ENCODE data around the gene ZNF628.

ZNF628 gene

GRCh38 chr19:55497763-55498162 lies 21.3 kb downstream of the ZNF628 start:
- Histone ChIP-seq H3K27ac (ENCODE audit: low read length) (no peak overlapping the region), H3K27me3 (ENCODE audit: low read depth, low read length) (no peaks in the 10 kb centered on the region), H3K36me3 (replicated peaks; ENCODE audit: low read depth, low read length) (no peaks in the 10 kb centered on the region), H3K4me1 (ENCODE audit: low read length) (no peaks in the 10 kb centered on the region), H3K9ac (ENCODE audit: low read length) (no peak overlapping the region), H3K4me3 (ENCODE audit: low read length) (no peak overlapping the region), H3K79me2 (ENCODE audit: low read length) (no peaks in the 10 kb centered on the region), H3K9me3 (ENCODE audit: insufficient read depth, low read length) (no peaks in the 10 kb centered on the region), H3K4me2 (ENCODE audit: low read length) (no peak overlapping the region), H2AFZ (ENCODE audit: low read depth, low read length) (no peak overlapping the region), H4K20me1 (ENCODE audit: insufficient read depth, low read length) (no peaks in the 10 kb centered on the region)
- no peak for TF ChIP-seq CTCF (IDR thresholded peaks at IDR 0.05; ENCODE audit: low read depth, low read length)
- no peak for TF ChIP-seq EZH2phosphoT487 (IDR thresholded peaks at IDR 0.05; ENCODE audit: low read depth)

- H4K20me1 ChIP-seq (ENCODE audit: insufficient read depth, low read length): no peaks in the 10 kb centered on the region
- no peaks in the 10 kb centered on the region for H3K79me2 ChIP-seq (ENCODE audit: low read length)
- H3K4me2 ChIP-seq (ENCODE audit: low read length): no peak overlapping the region
- no peak overlapping the region for H3K9ac ChIP-seq (ENCODE audit: low read length)
- peaks cover 2% of the 10 kb centered on the region for H3K4me1 ChIP-seq (ENCODE audit: low read length)
- no peaks in the 10 kb centered on the region for H3K9me3 ChIP-seq (ENCODE audit: insufficient read depth, low read length)
- H3K27ac ChIP-seq (ENCODE audit: low read length): no peak overlapping the region
- peaks cover 2% of the 10 kb centered on the region for H3K36me3 ChIP-seq (replicated peaks; ENCODE audit: low read depth, low read length)
- TF ChIP-seq EZH2phosphoT487 (IDR thresholded peaks at IDR 0.05; ENCODE audit: low read depth): no peak
- TF ChIP-seq CTCF (IDR thresholded peaks at IDR 0.05; ENCODE audit: low read depth, low read length): no peak
- no peaks in the 10 kb centered on the region for H3K27me3 ChIP-seq (ENCODE audit: low read depth, low read length)
- no peak overlapping the region for H2AFZ ChIP-seq (ENCODE audit: low read depth, low read length)
- H3K4me3 ChIP-seq (ENCODE audit: low read length): no peak overlapping the region
Measured at GRCh38 chr19:55498246-55498840, 21.9 kb downstream of the ZNF628 start.

DNA sequence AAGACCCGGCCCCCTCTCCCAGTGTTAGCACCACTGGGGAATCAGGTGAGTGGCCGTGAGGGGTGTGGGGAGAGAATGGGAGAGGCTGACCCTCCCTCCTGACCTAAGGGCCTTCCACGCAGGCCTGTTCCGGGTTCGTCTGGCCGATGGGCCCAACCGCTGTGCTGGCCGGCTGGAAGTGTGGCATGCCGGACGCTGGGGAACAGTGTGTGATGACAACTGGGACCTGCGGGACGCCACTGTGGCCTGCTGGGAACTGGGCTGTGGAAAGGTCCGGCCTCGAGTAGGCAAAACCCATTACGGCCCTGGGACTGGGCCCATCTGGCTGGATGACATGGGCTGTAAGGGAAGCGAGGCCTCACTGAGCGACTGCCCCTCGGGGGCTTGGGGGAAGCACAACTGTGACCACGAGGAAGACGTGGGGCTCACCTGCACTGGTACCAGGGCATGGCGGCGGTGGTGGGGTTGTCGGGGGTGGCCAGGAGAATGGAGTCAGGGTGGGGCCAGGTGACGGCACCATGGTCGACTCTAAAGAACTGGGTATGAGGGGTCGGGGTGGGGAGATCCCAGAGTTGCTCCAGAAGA lies 24.0 kb downstream of the ZNF628 start:
- Histone ChIP-seq H3K9ac (ENCODE audit: low read length) (no peak overlapping the region), H3K4me3 (ENCODE audit: low read length) (no peak overlapping the region), H3K4me2 (ENCODE audit: low read length) (no peak overlapping the region), H3K36me3 (replicated peaks; ENCODE audit: low read depth, low read length) (peaks cover 2% of the 10 kb centered on the region), H2AFZ (ENCODE audit: low read depth, low read length) (no peak overlapping the region), H3K27ac (ENCODE audit: low read length) (no peak overlapping the region), H3K79me2 (ENCODE audit: low read length) (no peaks in the 10 kb centered on the region), H4K20me1 (ENCODE audit: insufficient read depth, low read length) (no peaks in the 10 kb centered on the region), H3K4me1 (ENCODE audit: low read length) (peaks cover 6% of the 10 kb centered on the region), H3K9me3 (ENCODE audit: insufficient read depth, low read length) (0 out of 2 replicates have a peak, but pooled peaks cover 4% of the 10 kb centered on the region), H3K27me3 (ENCODE audit: low read depth, low read length) (peaks cover 6% of the 10 kb centered on the region; the same call in 1 of the 2 replicates)
- no peak for TF ChIP-seq CTCF (IDR thresholded peaks at IDR 0.05; ENCODE audit: low read depth, low read length)
- no peak for TF ChIP-seq EZH2phosphoT487 (IDR thresholded peaks at IDR 0.05; ENCODE audit: low read depth)

DNA sequence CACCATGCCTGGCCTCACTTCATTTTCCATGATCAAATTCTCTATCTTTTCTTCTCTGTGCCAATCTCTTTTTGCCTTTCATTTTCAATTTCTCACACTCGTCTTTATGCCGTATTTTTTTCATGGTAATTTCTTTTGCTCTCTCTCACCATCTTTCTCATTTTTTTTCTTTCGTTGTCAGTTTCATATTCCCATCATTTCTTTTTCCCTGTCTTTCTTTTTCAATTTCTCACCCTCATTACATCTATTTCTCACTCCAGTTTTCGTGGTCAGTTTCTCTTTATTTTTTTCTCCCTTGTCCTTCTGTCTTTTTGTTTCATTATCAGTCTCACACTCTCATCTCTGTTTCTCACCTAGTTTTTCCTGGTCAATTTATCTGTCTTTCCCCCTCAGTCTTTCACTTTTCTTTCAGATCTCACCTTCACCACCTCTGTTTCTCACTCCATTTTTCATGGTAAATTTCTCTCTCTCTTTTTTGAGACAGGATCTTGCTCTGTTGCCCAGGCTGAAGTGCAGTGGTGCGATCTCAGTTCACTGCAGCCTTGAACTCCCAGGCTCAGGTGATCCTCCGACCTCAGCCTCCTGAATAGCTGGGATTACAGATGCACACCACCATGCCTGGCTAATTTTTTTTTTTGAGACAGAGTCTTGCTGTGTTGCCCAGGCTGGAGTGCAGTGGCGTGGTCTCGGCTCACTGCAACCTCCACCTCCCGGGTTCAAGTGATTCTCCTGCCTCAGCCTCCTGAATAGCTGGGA lies 26.0 kb downstream of the ZNF628 start:
- no peak overlapping the region for H3K4me2 ChIP-seq (ENCODE audit: low read length)
- H3K79me2 ChIP-seq (ENCODE audit: low read length): no peaks in the 10 kb centered on the region
- H3K36me3 ChIP-seq (replicated peaks; ENCODE audit: low read depth, low read length): peaks cover 2% of the 10 kb centered on the region
- TF ChIP-seq CTCF (IDR thresholded peaks at IDR 0.05; ENCODE audit: low read depth, low read length): no peak
- no peak for TF ChIP-seq EZH2phosphoT487 (IDR thresholded peaks at IDR 0.05; ENCODE audit: low read depth)
- no peaks in the 10 kb centered on the region for H4K20me1 ChIP-seq (ENCODE audit: insufficient read depth, low read length)
- 0 out of 2 replicates have a peak, but pooled peaks cover 4% of the 10 kb centered on the region for H3K9me3 ChIP-seq (ENCODE audit: insufficient read depth, low read length)
- H3K9ac ChIP-seq (ENCODE audit: low read length): no peak overlapping the region
- peaks cover 6% of the 10 kb centered on the region; the same call in 1 of the 2 replicates for H3K27me3 ChIP-seq (ENCODE audit: low read depth, low read length)
- no peak overlapping the region for H3K4me3 ChIP-seq (ENCODE audit: low read length)
- no peak overlapping the region for H2AFZ ChIP-seq (ENCODE audit: low read depth, low read length)
- peaks cover 6% of the 10 kb centered on the region for H3K4me1 ChIP-seq (ENCODE audit: low read length)
- no peak overlapping the region for H3K27ac ChIP-seq (ENCODE audit: low read length)

Data from OCI-LY3 (cell line).